ENCODE data around the gene CIDEA. TPM values are rescaled to one million over a fixed set of nuclear protein-coding genes. Genes with fewer than 3 reads are reported as not detected.

The CIDEA gene
- total RNA-seq, 2 experiments from 2014 or later, result not detected

GRCh38 chr18:12247946-12248345, 6.2 kb upstream of the CIDEA start:
- Mint-ChIP-seq H3K27me3 (peaks cover 17% of the 10 kb centered on the region), H3K36me3 (no peaks in the 10 kb centered on the region), H3K4me3 (no peak overlapping the region), H3K9me3 (no peaks in the 10 kb centered on the region), H3K27ac (no peak overlapping the region), H3K4me1 (no peaks in the 10 kb centered on the region)
- POLR2A ChIA-PET, result no interaction called here
- ATAC-seq (ENCODE audit: low read depth) (no peak), DNase-seq (no peak)

DNA sequence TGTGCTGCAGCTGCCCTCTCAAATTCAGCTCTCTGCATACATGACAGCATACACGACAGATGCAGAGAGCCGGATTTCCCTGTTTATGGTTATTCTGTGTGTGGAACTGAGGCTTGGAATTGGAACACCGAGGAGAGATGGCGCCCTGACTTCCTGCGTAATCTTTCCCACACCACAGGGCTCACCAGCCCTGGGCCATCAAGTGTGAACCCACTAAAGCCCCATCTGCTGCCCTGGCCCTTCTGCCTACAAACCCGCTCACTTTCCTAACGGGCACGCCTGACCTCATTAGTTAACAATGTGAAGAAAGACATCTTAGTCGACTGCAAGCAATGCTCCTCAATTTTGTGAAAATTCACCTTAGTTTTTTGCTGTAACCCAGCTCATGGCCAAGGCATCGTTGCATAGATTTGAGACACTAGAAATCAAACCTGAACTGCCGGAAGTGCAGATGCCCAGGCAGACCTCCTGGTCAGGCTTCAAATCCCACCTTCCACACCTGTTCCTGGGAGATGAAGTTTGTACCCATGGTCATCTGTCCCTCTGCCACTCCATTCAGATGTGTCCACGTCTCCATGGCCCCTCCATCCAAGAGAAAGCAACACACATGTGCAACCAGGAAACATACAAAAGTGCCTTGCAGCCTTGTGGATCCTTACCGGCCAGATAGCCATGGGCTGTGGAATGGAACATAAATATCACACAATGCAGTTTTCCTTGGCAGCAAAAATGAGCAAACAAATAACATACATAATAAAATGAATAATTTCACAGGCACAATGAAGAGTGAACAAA, 5.0 kb upstream of the CIDEA start:
- no peaks in the 10 kb centered on the region for H3K9me3 Mint-ChIP-seq
- H3K27ac Mint-ChIP-seq, result no peak overlapping the region
- no peaks in the 10 kb centered on the region for H3K36me3 Mint-ChIP-seq
- ATAC-seq (ENCODE audit: low read depth) (no peak), DNase-seq (no peak)
- H3K27me3 Mint-ChIP-seq, result peaks cover 24% of the 10 kb centered on the region
- POLR2A ChIA-PET, result no interaction called here
- no peaks in the 10 kb centered on the region for H3K4me1 Mint-ChIP-seq
- H3K4me3 Mint-ChIP-seq, result no peak overlapping the region

GRCh38 chr18:12251311-12251710, 2.9 kb upstream of the CIDEA start:
- H3K9me3 Mint-ChIP-seq, result no peaks in the 10 kb centered on the region
- no peak overlapping the region for H3K4me3 Mint-ChIP-seq
- no peak for DNase-seq
- POLR2A ChIA-PET, result no interaction called here
- no peaks in the 10 kb centered on the region for H3K4me1 Mint-ChIP-seq
- peaks cover 40% of the 10 kb centered on the region for H3K27me3 Mint-ChIP-seq
- H3K27ac Mint-ChIP-seq, result no peak overlapping the region
- no peaks in the 10 kb centered on the region for H3K36me3 Mint-ChIP-seq
- ATAC-seq (ENCODE audit: low read depth), result no peak

GRCh38 chr18:12252061-12252460, 2.1 kb upstream of the CIDEA start:
- H3K27ac Mint-ChIP-seq, result no peak overlapping the region
- H3K9me3 Mint-ChIP-seq, result no peaks in the 10 kb centered on the region
- H3K27me3 Mint-ChIP-seq, result peaks cover 45% of the 10 kb centered on the region
- no peaks in the 10 kb centered on the region for H3K4me1 Mint-ChIP-seq
- POLR2A ChIA-PET, result no interaction called here
- DNase-seq (no peak), ATAC-seq (ENCODE audit: low read depth) (no peak)
- no peak overlapping the region for H3K4me3 Mint-ChIP-seq
- no peaks in the 10 kb centered on the region for H3K36me3 Mint-ChIP-seq

DNA sequence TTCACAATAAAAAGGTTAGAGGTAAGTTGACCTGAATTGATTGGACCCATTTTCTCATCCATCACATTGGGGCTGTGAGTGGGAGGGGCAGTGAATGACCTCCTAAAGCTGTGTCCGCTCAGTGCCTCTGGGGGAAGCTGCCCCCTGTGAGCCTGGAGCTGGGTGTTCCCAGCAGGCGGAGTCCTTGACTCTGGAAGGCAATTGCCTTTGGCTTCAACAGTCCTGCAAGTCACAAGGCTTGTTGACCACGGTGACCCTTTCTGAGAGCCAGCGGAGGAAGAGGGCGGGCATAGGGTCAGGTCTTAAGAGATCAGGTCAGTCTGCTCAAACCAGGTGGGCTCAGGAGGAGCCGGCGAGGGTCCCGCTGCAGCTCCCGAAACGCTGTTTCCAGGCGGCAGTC, 1.1 kb upstream of the CIDEA start:
- ATAC-seq (ENCODE audit: low read depth) (no peak), DNase-seq (no peak)
- Mint-ChIP-seq H3K4me3 (no peak overlapping the region), H3K27me3 (peaks cover 52% of the 10 kb centered on the region), H3K36me3 (no peaks in the 10 kb centered on the region), H3K9me3 (no peaks in the 10 kb centered on the region), H3K4me1 (no peaks in the 10 kb centered on the region), H3K27ac (no peak overlapping the region)
- POLR2A ChIA-PET, result no interaction called here

- POLR2A ChIA-PET, result no interaction called here
- Mint-ChIP-seq H3K4me1 (no peaks in the 10 kb centered on the region), H3K4me3 (no peak overlapping the region), H3K27ac (no peak overlapping the region), H3K9me3 (no peaks in the 10 kb centered on the region), H3K36me3 (no peaks in the 10 kb centered on the region), H3K27me3 (peaks cover 53% of the 10 kb centered on the region)
- DNase-seq (no peak), ATAC-seq (ENCODE audit: low read depth) (no peak)
Measured at GRCh38 chr18:12253663-12254135, 462 bp upstream of the CIDEA start.

- peaks cover 48% of the 10 kb centered on the region for H3K27me3 Mint-ChIP-seq
- DNase-seq, result no peak
- H3K36me3 Mint-ChIP-seq, result no peaks in the 10 kb centered on the region
- no peaks in the 10 kb centered on the region for H3K4me1 Mint-ChIP-seq
- ATAC-seq (ENCODE audit: low read depth), result no peak
- POLR2A ChIA-PET, result no interaction called here
- H3K27ac Mint-ChIP-seq, result no peak overlapping the region
- H3K9me3 Mint-ChIP-seq, result no peaks in the 10 kb centered on the region
- no peak overlapping the region for H3K4me3 Mint-ChIP-seq
Measured at GRCh38 chr18:12254820-12255511, 805 bp downstream of the CIDEA start.

DNA sequence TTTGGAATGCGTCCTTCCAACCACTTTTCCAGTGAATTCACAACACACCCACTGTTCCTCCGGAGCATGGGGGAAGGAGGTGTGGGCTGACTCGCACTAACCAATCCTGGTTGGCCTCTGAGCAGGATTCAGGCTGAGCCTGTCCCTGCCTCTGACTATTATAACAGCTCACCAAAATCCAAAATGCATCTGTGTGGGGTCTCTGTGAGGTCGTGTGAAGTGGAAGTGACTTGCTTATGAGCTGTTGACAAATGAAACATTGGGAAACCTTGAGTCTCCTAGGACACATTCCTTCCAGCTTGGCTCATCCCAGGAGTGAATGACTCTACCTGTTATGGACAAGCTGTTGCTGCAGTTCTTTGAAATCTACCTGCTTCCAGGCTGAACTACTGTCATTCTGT, 1.5 kb downstream of the CIDEA start:
- H3K27ac Mint-ChIP-seq, result no peak overlapping the region
- H3K4me3 Mint-ChIP-seq, result no peak overlapping the region
- H3K9me3 Mint-ChIP-seq, result no peaks in the 10 kb centered on the region
- DNase-seq (no peak), ATAC-seq (ENCODE audit: low read depth) (no peak)
- POLR2A ChIA-PET, result no interaction called here
- H3K4me1 Mint-ChIP-seq, result no peaks in the 10 kb centered on the region
- peaks cover 48% of the 10 kb centered on the region for H3K27me3 Mint-ChIP-seq
- no peaks in the 10 kb centered on the region for H3K36me3 Mint-ChIP-seq

GRCh38 chr18:12256951-12257350, 2.8 kb downstream of the CIDEA start:
- no peaks in the 10 kb centered on the region for H3K4me1 Mint-ChIP-seq
- H3K4me3 Mint-ChIP-seq, result no peak overlapping the region
- POLR2A ChIA-PET, result no interaction called here
- H3K36me3 Mint-ChIP-seq, result no peaks in the 10 kb centered on the region
- ATAC-seq (ENCODE audit: low read depth) (no peak), DNase-seq (no peak)
- peaks cover 48% of the 10 kb centered on the region for H3K27me3 Mint-ChIP-seq
- H3K27ac Mint-ChIP-seq, result no peak overlapping the region
- no peaks in the 10 kb centered on the region for H3K9me3 Mint-ChIP-seq

DNA sequence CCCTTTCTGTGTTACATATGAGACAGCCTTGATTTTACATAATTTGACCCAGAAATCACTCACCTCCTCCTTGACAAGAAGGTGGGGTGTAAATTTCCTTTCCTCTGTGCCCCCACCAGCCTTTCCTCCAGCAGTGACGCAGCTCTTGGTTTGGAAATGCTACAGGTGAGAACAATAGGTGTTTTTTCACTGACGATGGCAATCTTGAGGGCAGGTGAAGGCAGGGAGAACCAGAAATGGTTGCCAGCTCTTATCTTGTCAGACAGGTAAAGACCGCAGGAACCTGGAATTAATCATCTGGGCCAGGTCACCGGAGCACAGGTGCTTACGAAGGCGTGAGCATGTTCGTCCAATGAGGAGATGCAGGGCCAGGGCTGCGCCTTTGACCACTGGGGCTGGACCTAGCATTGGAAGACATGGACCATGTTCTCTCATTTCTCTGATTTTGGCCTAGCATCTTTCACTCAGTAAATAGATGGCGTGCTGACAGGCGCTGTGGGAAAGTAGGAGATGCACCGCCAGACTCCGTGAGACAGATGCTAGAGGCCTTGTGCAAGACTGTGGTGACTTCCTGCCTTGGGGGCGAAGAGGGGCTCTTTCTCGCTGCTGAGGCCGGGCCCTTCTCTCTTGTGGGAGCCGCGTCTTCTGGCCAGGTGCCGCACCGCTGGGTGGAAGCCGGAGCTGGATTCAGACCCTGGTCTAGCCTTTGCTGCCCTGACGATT, 4.0 kb downstream of the CIDEA start:
- H3K27me3 Mint-ChIP-seq, result peaks cover 42% of the 10 kb centered on the region

GRCh38 chr18:12258719-12259705, 4.9 kb downstream of the CIDEA start:
- peaks cover 33% of the 10 kb centered on the region for H3K27me3 Mint-ChIP-seq
- no peaks in the 10 kb centered on the region for H3K9me3 Mint-ChIP-seq
- no peaks in the 10 kb centered on the region for H3K4me1 Mint-ChIP-seq
- no peak overlapping the region for H3K4me3 Mint-ChIP-seq
- DNase-seq, result no peak
- no peak for ATAC-seq (ENCODE audit: low read depth)
- H3K36me3 Mint-ChIP-seq, result no peaks in the 10 kb centered on the region
- POLR2A ChIA-PET, result no interaction called here
- no peak overlapping the region for H3K27ac Mint-ChIP-seq

More for the DNA sequence above, 4.0 kb downstream of the CIDEA start:
- ATAC-seq (ENCODE audit: low read depth), result no peak
- POLR2A ChIA-PET, result no interaction called here
- H3K9me3 Mint-ChIP-seq, result no peaks in the 10 kb centered on the region
- H3K36me3 Mint-ChIP-seq, result no peaks in the 10 kb centered on the region
- no peaks in the 10 kb centered on the region for H3K4me1 Mint-ChIP-seq
- no peak for DNase-seq
- H3K27ac Mint-ChIP-seq, result no peak overlapping the region
- H3K4me3 Mint-ChIP-seq, result no peak overlapping the region

DNA sequence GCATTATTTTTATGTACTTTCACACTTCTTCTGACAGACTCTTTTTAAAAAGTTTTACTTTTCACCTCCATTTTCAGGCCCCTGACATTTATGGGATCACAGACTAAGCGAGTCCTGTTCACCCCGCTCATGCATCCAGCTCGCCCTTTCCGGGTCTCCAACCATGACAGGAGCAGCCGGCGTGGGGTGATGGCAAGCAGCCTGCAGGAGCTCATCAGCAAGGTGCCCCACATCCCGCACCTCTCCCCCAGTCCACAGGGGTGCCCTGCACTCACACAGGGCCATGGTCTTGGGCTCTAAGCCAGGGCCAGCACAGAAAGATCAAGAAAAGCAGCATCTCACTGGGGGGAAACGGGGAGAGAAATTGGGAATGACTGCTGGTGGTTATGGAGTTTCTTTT, 8.6 kb downstream of the CIDEA start:
- H3K27ac Mint-ChIP-seq, result no peak overlapping the region
- no peak overlapping the region for H3K4me3 Mint-ChIP-seq
- H3K27me3 Mint-ChIP-seq, result peaks cover 15% of the 10 kb centered on the region
- no peak for ATAC-seq (ENCODE audit: low read depth)
- no peaks in the 10 kb centered on the region for H3K9me3 Mint-ChIP-seq
- no peaks in the 10 kb centered on the region for H3K36me3 Mint-ChIP-seq
- no peak for DNase-seq
- POLR2A ChIA-PET, result no interaction called here
- no peaks in the 10 kb centered on the region for H3K4me1 Mint-ChIP-seq

DNA sequence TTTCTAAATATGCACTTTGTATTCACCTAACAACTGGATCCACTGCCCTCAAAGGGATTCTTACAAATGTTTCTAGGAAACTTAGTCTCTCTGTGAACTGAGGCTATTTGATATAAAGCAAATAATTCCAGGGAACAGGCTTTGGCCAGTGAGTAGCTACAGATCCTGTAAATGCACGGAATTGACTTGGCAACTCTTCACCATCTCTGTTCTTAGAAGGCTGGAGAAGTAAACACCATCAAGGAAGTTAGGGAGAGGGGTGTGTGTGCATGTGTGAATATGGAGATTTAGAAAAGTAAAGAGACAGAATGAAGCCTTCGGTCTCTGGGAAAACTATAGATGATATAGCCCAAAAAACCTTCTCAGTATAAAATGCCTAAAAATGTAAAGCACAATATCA, 10.7 kb downstream of the CIDEA start:
- POLR2A ChIA-PET, result no interaction called here
- no peak for DNase-seq
- Mint-ChIP-seq H3K36me3 (no peaks in the 10 kb centered on the region), H3K4me3 (no peak overlapping the region), H3K4me1 (no peaks in the 10 kb centered on the region), H3K27ac (no peak overlapping the region), H3K9me3 (no peaks in the 10 kb centered on the region), H3K27me3 (peaks cover 15% of the 10 kb centered on the region)
- no peak for ATAC-seq (ENCODE audit: low read depth)
